Smooth muscle cell (in vitro differentiated cells): Measurements from ENCODE around the gene LGALS3. TPM values are rescaled to one million over a fixed set of nuclear protein-coding genes. Genes with fewer than 3 reads are reported as not detected.

Experiments used
- DNase-seq: peaks from one replicate; lab custom pipeline; 2025; ENCODE audit not compliant: unreplicated experiment; lab: John Stamatoyannopoulos, UW
- H2AFZ ChIP-seq: fragments of 200-600 bp; sonication (generic); 2 replicates; pipeline ENCODE4 v1.6.0; 2016; ENCODE audit warnings: antibody characterized with exemption, low read depth, mild to moderate bottlenecking
- H3F3A ChIP-seq: fragments of 200-600 bp; sonication (generic); 2 replicates; pipeline ENCODE4 v1.6.0; 2017; ENCODE audit warnings: antibody characterized with exemption, low read depth
- H3K27ac ChIP-seq: fragments of 200-600 bp; sonication (generic); 2 replicates; pipeline ENCODE4 v1.5.1; 2016; ENCODE audit warnings: low read depth, mild to moderate bottlenecking
- H3K27me3 ChIP-seq: fragments of 200-600 bp; sonication (generic); 2 replicates; pipeline ENCODE4 v1.6.1; 2016; ENCODE audit warnings: low read depth, mild to moderate bottlenecking
- H3K36me3 ChIP-seq: fragments of 200-600 bp; sonication (generic); 2 replicates; pipeline ENCODE4 v1.5.1; 2016; ENCODE audit warnings: low read depth
- H3K4me1 ChIP-seq: fragments of 200-600 bp; sonication (generic); 2 replicates; pipeline ENCODE4 v1.5.1; 2016; ENCODE audit warnings: low read depth
- H3K4me2 ChIP-seq: fragments of 200-600 bp; sonication (generic); 2 replicates; pipeline ENCODE4 v1.6.0; 2016; ENCODE audit warnings: mild to moderate bottlenecking
- H3K4me3 ChIP-seq: fragments of 200-600 bp; sonication (generic); 2 replicates; pipeline ENCODE4 v1.5.1; 2016; ENCODE audit warnings: mild to moderate bottlenecking
- H3K79me2 ChIP-seq: fragments of 200-600 bp; sonication (generic); 2 replicates; pipeline ENCODE4 v1.6.0; 2016; ENCODE audit warnings: low read depth, mild to moderate bottlenecking
- H3K9ac ChIP-seq: fragments of 200-600 bp; sonication (generic); 2 replicates; pipeline ENCODE4 v1.6.0; 2016; ENCODE audit warnings: low read depth
- H3K9me3 ChIP-seq: fragments of 200-600 bp; sonication (generic); replicated peaks from 2 replicates; pipeline ENCODE4 v1.5.1; 2016; ENCODE audit warnings: low read depth
- H4K20me1 ChIP-seq: fragments of 200-600 bp; sonication (generic); 2 replicates; pipeline ENCODE4 v1.6.0; 2016; ENCODE audit warnings: low read depth
- WGBS: methylation state at CpG from one replicate; pipeline ENCODE4 v1.1.7; 2016; ENCODE audit warnings: low lambda C conversion rate; 5-methylcytosine and 5-hydroxymethylcytosine counted together
- polyA plus RNA-seq: library from polyadenylated mRNA; unstranded; fragments of >200 nt; fragmentation: Nextera tagmentation; extraction: Ambion mirVana; gene quantifications from 2 replicates; pipeline ENCODE4 v1.2.1, GENCODE V29; 2016
- total RNA-seq: library from RNA; depleted of rRNA; stranded (reverse); fragments of >200 nt; gene quantifications from 2 replicates; pipeline ENCODE4 v1.2.3, GENCODE V29; 2014
- TF ChIP-seq, protein P1 (sequence below): fragments of 200-600 bp; sonication (generic); IDR thresholded peaks from 2 replicates; pipeline ENCODE4 v1.5.1; 2017; ENCODE audit warnings: borderline replicate concordance, mild to moderate bottlenecking, antibody characterized with exemption; ENCODE audit not compliant: insufficient read depth, poor library complexity, severe bottlenecking

The LGALS3 gene
- total and polyA plus RNA-seq, 2 experiments from 2014 or later: 170 to 201 TPM

DNA sequence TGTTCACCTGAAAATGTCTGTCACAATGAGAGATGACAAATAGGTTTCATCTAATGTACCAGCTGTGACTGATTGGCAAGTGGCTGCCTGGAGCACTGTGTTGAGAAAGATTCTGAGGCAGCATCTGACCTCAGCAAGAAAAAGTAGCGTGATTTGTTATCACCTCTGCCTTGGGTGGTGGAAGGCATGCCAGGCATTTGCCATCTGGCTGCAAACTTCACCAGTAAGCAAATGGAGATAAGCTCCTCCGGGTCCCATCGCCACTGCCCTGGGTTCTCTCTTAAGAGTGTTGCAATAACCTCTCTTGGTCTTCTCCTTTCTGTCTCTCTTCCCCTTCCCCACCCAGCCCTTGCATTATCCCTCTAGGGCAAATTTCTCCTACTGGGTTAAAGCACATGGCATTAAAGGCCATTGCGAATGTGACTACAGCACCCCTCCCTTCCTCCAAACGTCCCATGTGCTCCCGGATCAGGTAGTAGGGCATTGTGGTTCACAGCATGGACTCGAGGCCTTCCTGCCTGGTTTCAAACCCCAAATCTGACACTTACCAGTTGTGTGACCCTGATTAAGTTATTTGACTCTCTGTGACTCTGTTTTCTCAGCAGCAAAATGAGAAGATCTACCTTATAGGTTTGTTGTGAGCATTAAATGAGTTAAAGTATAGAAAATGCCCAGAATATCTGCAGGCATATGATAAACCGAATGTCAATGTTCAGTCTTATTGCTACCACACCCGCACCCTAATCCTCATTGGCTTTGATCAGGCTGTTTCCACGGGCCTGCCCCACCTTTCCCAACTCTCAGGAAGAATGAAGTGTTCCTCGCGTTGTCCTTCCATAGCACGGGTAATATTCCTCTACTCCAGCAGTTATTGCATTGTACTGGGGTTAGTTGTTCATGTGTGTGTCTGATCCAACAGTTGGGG is 8.2 kb upstream of the LGALS3 start:
- H3K27me3 ChIP-seq: no peaks in the 10 kb centered on the region
- WGBS: 77% methylated on average over 13 of the region's 13 CpGs
- peaks cover 28% of the 10 kb centered on the region for H3K4me1 ChIP-seq
- H3K79me2 ChIP-seq: no peaks in the 10 kb centered on the region
- H3K9me3 ChIP-seq: no peaks in the 10 kb centered on the region
- no peaks in the 10 kb centered on the region for H4K20me1 ChIP-seq
- H3K27ac ChIP-seq: no peak overlapping the region
- TF ChIP-seq, protein P1, sequence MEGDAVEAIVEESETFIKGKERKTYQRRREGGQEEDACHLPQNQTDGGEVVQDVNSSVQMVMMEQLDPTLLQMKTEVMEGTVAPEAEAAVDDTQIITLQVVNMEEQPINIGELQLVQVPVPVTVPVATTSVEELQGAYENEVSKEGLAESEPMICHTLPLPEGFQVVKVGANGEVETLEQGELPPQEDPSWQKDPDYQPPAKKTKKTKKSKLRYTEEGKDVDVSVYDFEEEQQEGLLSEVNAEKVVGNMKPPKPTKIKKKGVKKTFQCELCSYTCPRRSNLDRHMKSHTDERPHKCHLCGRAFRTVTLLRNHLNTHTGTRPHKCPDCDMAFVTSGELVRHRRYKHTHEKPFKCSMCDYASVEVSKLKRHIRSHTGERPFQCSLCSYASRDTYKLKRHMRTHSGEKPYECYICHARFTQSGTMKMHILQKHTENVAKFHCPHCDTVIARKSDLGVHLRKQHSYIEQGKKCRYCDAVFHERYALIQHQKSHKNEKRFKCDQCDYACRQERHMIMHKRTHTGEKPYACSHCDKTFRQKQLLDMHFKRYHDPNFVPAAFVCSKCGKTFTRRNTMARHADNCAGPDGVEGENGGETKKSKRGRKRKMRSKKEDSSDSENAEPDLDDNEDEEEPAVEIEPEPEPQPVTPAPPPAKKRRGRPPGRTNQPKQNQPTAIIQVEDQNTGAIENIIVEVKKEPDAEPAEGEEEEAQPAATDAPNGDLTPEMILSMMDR: no peak
- no peak overlapping the region for H3K9ac ChIP-seq
- H3F3A ChIP-seq: peaks cover 17% of the 10 kb centered on the region
- no peak for DNase-seq
- no peak overlapping the region for H2AFZ ChIP-seq
- no peak overlapping the region for H3K4me3 ChIP-seq
- H3K36me3 ChIP-seq: no peaks in the 10 kb centered on the region
- H3K4me2 ChIP-seq: no peak overlapping the region

DNA sequence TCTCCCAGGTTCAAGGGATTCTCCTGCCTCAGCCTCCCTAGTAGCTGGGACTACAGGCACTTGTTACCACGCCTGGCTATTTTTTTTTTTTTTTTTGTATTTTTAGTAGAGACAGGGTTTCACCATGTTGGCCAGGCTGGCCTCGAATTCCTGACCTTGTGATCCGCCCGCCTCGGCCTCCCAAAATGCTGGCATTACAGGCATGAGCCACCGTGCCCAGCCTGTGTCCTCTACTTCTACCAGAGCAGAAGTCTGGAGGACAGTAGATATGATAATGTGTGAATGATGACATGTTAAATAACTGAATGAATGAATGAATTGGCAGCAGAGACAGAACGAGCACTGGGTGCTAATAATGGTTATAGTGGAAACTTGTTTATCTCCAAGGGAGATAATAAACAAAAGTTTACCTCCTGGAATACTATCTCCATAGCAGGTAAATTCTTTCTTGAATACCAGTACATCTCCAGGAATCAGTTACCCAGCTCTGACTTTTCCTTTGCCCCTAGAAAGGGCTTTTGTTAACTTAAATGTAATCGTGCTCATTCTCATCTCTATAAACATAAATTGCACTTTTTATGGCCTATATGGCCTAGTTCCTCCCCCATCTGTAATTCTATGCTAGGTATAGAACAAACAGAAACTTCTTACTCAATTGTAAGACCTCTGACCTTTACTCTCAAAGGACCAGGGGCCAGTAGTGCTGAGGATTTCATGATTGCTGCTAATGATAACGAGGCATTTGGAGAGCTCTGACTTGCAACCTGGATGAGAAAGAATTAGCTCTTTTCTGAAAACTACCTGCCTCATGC is 7.2 kb upstream of the LGALS3 start:
- H3K4me3 ChIP-seq: no peak overlapping the region
- peaks cover 29% of the 10 kb centered on the region for H3K4me1 ChIP-seq
- no peak overlapping the region for H3K9ac ChIP-seq
- peak overlapping the region; percentile 77 for H3K4me2 ChIP-seq
- H2AFZ ChIP-seq: no peak overlapping the region
- DNase-seq: no peak
- no peaks in the 10 kb centered on the region for H3K27me3 ChIP-seq
- H3K9me3 ChIP-seq: no peaks in the 10 kb centered on the region
- 87% methylated on average over 9 of the region's 9 CpGs for WGBS
- H4K20me1 ChIP-seq: no peaks in the 10 kb centered on the region
- H3K27ac ChIP-seq: peak overlapping the region; percentile 95
- TF ChIP-seq, protein P1: no peak
- H3K36me3 ChIP-seq: no peaks in the 10 kb centered on the region
- no peaks in the 10 kb centered on the region for H3K79me2 ChIP-seq
- peaks cover 21% of the 10 kb centered on the region for H3F3A ChIP-seq

- Histone ChIP-seq H3K4me3 (no peak overlapping the region), H3K27ac (peak overlapping the region; percentile 95), H3K79me2 (no peaks in the 10 kb centered on the region), H3F3A (peaks cover 21% of the 10 kb centered on the region), H3K27me3 (no peaks in the 10 kb centered on the region), H3K9me3 (no peaks in the 10 kb centered on the region), H4K20me1 (no peaks in the 10 kb centered on the region), H3K4me2 (peak overlapping the region; percentile 77), H3K4me1 (peaks cover 35% of the 10 kb centered on the region), H2AFZ (no peak overlapping the region), H3K9ac (peak overlapping the region; percentile 75), H3K36me3 (no peaks in the 10 kb centered on the region)
- TF ChIP-seq, protein P1: no peak
- no peak for DNase-seq
- 40% methylated on average over 8 of the region's 8 CpGs for WGBS
Observed at GRCh38 chr14:55122440-55122986, 6.5 kb upstream of the LGALS3 start.
